Large intestine (tissue), 3 donors: ENCODE data around the gene INPP4B. TPM values are rescaled to one million over a fixed set of nuclear protein-coding genes. Genes with fewer than 3 reads are reported as not detected.

Experiments used
- DNase-seq, 2 donors: peaks; one replicate each; pipeline versions ENCODE4 v3.0.0 to v3.0.0-alpha.2; 2013
- H3K27ac ChIP-seq: one replicate; pipeline ENCODE4 v1.5.1; 2013; ENCODE audit warnings: low read length
- H3K27me3 ChIP-seq: 2 replicates; pipeline ENCODE4 v1.6.1; 2013; ENCODE audit warnings: low read length; ENCODE audit not compliant: control insufficient read depth, insufficient read depth
- H3K36me3 ChIP-seq: 2 replicates; pipeline ENCODE4 v1.6.1; 2013; ENCODE audit warnings: low read length; ENCODE audit not compliant: control insufficient read depth, insufficient read depth
- H3K4me1 ChIP-seq: one replicate; pipeline ENCODE4 v1.6.1; 2013; ENCODE audit warnings: low read length; ENCODE audit not compliant: control insufficient read depth, insufficient read depth
- H3K4me3 ChIP-seq: one replicate; pipeline ENCODE4 v1.5.1; 2013; ENCODE audit warnings: low read length
- H3K9me3 ChIP-seq: one replicate; pipeline ENCODE4 v1.6.1; 2013; ENCODE audit warnings: mild to moderate bottlenecking, low read depth, low read length, moderate library complexity; ENCODE audit not compliant: control insufficient read depth
- WGBS: methylation state at CpG from one replicate; pipeline ENCODE4 v1.1.5; 2013; ENCODE audit warnings: low lambda C conversion rate; ENCODE audit not compliant: insufficient coverage; 5-methylcytosine and 5-hydroxymethylcytosine counted together
- polyA plus RNA-seq: library from polyadenylated mRNA; unstranded; fragments of 120-200 nt; gene quantifications from one replicate; pipeline ENCODE4 v1.2.1, GENCODE V29; 2013

Gene INPP4B
- polyA plus RNA-seq, 1 donor = 6.6 TPM

DNA sequence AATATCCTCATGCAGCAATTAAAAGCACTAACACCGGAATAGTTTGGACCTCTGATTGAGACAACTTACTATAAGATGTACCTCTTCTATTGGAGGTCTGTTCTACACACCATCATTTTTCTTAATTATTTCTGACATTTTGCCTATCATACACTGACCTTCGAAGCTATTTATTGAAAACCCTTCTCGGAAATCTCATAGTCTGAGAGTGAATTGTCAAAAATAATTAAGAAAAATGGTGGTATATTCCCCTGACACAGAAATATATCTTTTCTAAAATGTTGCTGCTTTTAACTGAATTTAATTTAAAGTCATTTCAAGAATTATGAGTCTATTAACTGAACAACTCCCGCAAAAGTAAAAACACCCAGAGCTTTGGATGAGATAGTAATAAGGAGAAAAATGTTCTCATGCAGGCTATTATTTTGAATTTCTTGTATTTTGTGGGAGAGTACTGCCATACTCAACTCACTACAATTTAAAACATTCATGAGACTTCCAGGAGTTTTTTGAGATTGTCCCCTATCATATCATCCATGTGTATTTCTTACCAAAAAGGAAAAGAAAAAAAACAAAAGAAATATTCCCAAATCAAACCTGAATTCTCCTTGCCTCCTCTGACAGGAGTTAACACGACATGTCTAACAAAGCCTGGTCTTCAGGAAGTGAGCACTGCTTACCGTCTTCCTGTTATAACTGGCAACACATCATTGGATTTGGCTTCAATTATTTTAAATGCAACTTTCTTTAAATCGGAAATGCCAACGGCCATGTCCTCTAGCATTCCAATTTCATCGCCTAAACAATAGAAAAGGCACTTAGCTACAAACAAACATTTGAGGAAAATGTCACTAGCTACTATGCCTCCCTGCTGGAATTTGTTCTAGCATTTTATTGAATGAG, 724.4 kb downstream of the INPP4B start:
- H3K27me3 ChIP-seq = no peaks in the 10 kb centered on the region

DNA sequence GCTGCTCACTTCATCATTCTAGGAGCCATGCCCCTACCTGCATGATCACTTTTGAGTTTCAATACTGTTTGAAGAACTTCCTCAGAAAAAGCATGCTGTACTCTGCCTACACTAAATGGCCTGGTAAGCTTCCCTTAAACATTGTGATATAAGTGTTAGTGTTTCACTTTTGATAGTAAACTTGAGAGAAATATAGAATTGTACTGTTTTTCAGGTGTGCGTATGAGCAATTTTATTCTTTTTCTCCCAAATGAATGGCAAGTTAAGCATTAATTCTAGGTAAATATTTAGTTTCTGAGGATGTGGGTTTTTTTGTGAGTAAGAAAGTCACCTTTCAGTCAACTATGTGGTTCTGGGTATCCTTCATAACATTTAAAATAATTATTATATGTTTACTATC, 725.2 kb downstream of the INPP4B start:
- H3K36me3 ChIP-seq = peaks cover 2% of the 10 kb centered on the region
- DNase-seq = no peak
- H3K27me3 ChIP-seq = no peaks in the 10 kb centered on the region
- H3K4me3 ChIP-seq = no peak overlapping the region
- H3K27ac ChIP-seq = no peak overlapping the region
- WGBS = no CpG with 5 or more reads among the region's 1 CpG
- H3K4me1 ChIP-seq = no peaks in the 10 kb centered on the region
- H3K9me3 ChIP-seq = no peaks in the 10 kb centered on the region

More for the DNA sequence above, 724.4 kb downstream of the INPP4B start:
- no peaks in the 10 kb centered on the region for H3K9me3 ChIP-seq
- no peak for DNase-seq
- H3K27ac ChIP-seq = no peak overlapping the region
- WGBS = 79% methylated on average over 5 of the region's 9 CpGs
- no peak overlapping the region for H3K4me3 ChIP-seq
- peaks cover 2% of the 10 kb centered on the region for H3K36me3 ChIP-seq
- H3K4me1 ChIP-seq = no peaks in the 10 kb centered on the region

DNA sequence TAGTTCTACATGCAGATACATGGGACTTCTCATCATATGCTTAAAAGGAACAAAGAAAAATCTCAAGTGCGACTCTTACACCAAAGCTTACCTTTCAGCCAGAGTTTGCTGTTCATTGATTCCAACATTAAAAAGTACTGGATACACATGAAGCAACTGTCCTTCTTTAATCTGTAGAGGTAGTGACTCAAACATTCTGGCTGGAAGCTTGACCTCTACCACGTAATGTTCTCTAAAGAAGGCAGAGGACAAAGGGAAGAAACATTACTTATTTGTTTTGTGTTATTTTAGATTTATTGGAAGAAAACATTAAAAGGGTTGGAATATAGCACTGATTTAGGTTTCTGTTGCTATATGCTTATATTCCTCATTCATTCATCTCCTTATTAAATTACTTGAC, 733.6 kb downstream of the INPP4B start:
- DNase-seq = no peak
- 100% methylated on average over 1 of the region's 2 CpGs for WGBS

DNA sequence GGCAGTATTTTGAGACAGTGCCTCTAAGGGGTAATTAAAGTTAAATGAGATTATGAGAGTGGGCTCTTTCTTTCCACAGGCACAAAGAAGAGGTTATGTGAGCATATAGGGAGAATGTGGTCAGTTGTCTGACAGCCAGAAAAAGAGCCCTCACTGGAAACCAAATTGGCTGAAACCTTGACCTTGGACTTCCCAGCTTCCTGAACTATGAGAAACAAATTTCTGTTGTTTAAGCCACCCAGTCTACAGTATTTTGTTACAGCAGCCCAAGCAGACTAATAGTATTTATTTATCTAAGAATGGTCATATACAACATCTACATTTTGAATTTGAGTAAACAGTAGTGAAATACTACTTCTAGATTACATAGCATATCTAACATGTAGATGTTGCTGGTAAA, 736.0 kb downstream of the INPP4B start:
- Histone ChIP-seq H3K36me3 (no peaks in the 10 kb centered on the region), H3K27me3 (no peaks in the 10 kb centered on the region), H3K4me3 (no peak overlapping the region), H3K9me3 (no peaks in the 10 kb centered on the region), H3K27ac (no peak overlapping the region), H3K4me1 (no peaks in the 10 kb centered on the region)
- DNase-seq = no peak

More for the DNA sequence above, 733.6 kb downstream of the INPP4B start:
- no peaks in the 10 kb centered on the region for H3K27me3 ChIP-seq
- no peaks in the 10 kb centered on the region for H3K4me1 ChIP-seq
- no peak overlapping the region for H3K27ac ChIP-seq
- no peak overlapping the region for H3K4me3 ChIP-seq
- no peaks in the 10 kb centered on the region for H3K36me3 ChIP-seq
- H3K9me3 ChIP-seq = no peaks in the 10 kb centered on the region

DNA sequence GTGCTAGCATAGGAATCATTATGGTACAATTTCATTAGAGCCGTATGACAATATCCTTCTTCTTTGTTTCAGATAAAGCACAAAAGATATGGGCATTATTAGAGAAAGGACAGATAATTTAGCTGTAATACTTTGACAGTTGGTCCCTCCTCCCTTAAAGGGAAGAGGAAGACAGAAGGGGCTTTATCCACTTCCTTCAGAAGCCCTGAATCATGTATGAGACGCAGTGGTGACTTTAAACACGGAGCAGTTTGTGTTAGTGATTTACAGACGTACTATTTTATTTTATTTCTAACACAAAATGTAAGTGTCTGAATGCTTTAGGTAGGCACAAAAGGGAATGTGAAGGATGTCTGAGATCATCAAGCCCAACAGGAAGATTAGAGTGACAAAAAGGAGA, 742.1 kb downstream of the INPP4B start:
- 100% methylated on average over 1 of the region's 4 CpGs for WGBS
- no peak overlapping the region for H3K4me3 ChIP-seq
- H3K36me3 ChIP-seq = no peaks in the 10 kb centered on the region
- H3K4me1 ChIP-seq = no peaks in the 10 kb centered on the region
- H3K27ac ChIP-seq = no peak overlapping the region
- no peaks in the 10 kb centered on the region for H3K27me3 ChIP-seq
- no peaks in the 10 kb centered on the region for H3K9me3 ChIP-seq
- DNase-seq = no peak

DNA sequence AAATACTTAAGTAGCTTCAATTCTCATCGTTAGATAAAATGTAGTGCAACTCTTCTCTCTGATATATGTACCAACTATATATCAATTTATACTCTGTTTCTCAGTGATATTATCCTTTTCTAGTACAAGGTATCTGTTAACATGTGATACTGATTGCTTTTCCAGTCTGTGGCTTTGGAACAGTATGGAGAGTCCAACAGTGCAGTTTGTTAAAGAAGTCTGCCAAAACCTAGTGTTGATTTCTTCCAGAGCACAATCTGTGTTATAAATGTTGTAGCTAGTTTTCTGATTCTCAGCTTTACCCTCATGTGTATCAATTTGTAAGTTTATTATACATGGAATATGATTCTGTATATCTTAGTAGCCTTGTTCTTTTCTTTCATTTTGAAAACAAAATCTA, 744.7 kb downstream of the INPP4B start:
- WGBS = no CpG with 5 or more reads among the region's 1 CpG
- no peaks in the 10 kb centered on the region for H3K9me3 ChIP-seq
- H3K27ac ChIP-seq = no peak overlapping the region
- DNase-seq = no peak
- no peak overlapping the region for H3K4me3 ChIP-seq
- H3K36me3 ChIP-seq = no peaks in the 10 kb centered on the region
- H3K27me3 ChIP-seq = no peaks in the 10 kb centered on the region
- H3K4me1 ChIP-seq = no peaks in the 10 kb centered on the region

DNA sequence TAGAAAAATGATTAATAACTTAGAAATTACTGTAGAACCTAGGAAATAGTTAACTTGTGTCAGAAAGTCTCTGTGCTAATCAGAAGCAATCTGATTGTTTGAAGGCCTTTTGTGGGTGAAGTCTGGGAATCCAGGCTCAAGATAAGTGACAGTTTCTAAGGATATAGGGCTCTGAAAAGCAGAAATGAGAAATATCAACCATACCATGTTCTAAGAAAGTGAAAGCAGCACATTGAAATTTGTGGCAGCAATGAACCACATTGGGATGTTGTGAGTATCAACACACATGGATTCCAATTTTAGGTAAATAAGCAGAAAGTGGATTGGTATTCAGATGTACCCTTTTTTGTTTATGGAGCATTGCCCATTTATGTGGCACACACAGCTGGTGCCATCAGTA, 745.2 kb downstream of the INPP4B start:
- Histone ChIP-seq H3K4me1 (no peaks in the 10 kb centered on the region), H3K36me3 (no peaks in the 10 kb centered on the region), H3K27ac (no peak overlapping the region)

DNA sequence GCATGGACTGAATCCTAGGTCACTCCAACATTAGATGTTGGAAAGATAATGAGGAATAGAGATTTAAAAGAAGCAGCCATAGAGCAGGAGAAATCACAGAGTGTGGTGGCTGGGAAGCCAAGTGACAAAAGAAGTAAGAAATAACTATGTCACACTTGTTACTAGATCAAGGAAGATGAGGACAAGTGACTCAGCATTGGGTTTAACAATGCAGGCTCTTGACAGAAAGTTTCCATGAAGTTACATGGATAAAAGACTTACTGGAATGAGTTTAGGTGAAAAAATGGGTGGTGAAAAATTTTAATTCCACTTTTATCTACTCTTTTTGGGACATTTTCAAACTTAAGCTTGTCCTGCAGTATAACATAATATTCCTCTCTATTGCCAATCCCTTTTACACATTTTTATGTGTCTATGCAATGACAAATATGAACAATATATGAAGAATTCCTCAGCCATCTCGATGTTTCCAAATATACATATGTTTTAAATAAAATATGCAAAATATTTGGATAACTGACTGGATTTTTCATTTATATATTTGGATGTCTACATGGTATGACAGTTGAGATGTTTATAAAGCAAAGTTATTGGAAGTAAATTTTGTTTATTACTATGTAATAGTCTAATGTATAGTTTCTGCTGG, 747.1 kb downstream of the INPP4B start:
- no peaks in the 10 kb centered on the region for H3K36me3 ChIP-seq
- H3K27ac ChIP-seq = no peak overlapping the region
- H3K9me3 ChIP-seq = no peaks in the 10 kb centered on the region
- 80% methylated on average over 1 of the region's 1 CpG for WGBS
- no peaks in the 10 kb centered on the region for H3K27me3 ChIP-seq
- no peak for DNase-seq
- H3K4me3 ChIP-seq = no peak overlapping the region
- H3K4me1 ChIP-seq = no peaks in the 10 kb centered on the region

More for the DNA sequence above, 745.2 kb downstream of the INPP4B start:
- Histone ChIP-seq H3K27me3 (no peaks in the 10 kb centered on the region), H3K4me3 (no peak overlapping the region), H3K9me3 (no peaks in the 10 kb centered on the region)
- no peak for DNase-seq

DNA sequence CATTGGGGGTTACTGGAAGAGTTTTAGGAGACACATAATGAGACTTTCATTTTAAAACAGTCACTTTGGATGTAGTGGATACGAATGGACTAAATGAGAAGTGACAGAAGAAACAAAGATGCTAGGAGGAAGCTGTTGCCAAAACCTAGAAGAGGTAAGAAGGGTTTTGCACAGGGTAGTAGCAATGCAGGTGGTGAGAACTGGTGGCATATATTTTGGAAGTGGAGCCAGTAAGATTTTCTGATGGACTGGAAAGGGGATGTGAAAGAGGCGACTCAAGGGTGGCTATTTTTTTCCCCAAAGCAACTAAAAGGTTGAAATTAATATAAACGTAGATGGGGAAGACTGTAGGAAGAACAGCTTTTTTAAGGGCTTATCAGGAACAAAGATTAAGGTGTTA, 747.7 kb downstream of the INPP4B start:
- H3K4me1 ChIP-seq = no peaks in the 10 kb centered on the region
- H3K27me3 ChIP-seq = no peaks in the 10 kb centered on the region
- H3K36me3 ChIP-seq = no peaks in the 10 kb centered on the region
- 94% methylated on average over 3 of the region's 3 CpGs for WGBS
- no peak overlapping the region for H3K4me3 ChIP-seq
- no peaks in the 10 kb centered on the region for H3K9me3 ChIP-seq
- H3K27ac ChIP-seq = no peak overlapping the region
- DNase-seq = no peak

DNA sequence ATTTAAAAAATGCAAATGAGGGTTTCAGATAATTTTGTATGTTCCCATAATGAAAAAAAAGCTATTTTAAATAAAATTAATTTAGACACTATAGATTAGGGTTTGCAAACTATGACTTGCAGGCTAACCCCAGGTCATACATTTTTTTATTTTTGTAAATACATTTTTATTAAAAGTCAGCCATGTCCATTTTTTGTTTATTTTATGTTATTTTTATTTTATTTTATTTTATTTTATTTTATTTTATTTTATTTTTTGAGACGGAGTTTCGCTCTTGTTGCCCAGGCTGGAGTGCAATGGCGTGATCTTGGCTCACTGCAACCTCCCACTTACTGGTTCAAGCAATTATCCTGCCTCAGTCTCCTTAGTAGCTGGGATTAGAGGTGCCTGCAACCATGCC, 749.1 kb downstream of the INPP4B start:
- no CpG with 5 or more reads among the region's 3 CpGs for WGBS

More for the DNA sequence above, 749.1 kb downstream of the INPP4B start:
- no peak for DNase-seq
- Histone ChIP-seq H3K27ac (no peak overlapping the region), H3K27me3 (no peaks in the 10 kb centered on the region), H3K4me1 (no peaks in the 10 kb centered on the region), H3K9me3 (no peaks in the 10 kb centered on the region), H3K36me3 (no peaks in the 10 kb centered on the region), H3K4me3 (no peak overlapping the region)
